ENCODE measurements around the gene ULBP2.
A peak's percentile ranks its signal among the peaks of the same experiment; 100 is the strongest.
"Not testable (repeated sequence)": the region's sequence is repeated elsewhere in the genome, so short reads cannot be mapped to it uniquely, and the experiment has no call there.

ULBP2 gene

GRCh38 chr6:149909701-149910470 lies 31.9 kb upstream of the ULBP2 start:
- DNase-seq (ENCODE audit: low read depth), result no peak

- DNase-seq (ENCODE audit: low read depth), result no peak
These were observed 31.1 kb upstream of the ULBP2 start for GRCh38 chr6:149910721-149911151.

GRCh38 chr6:149912680-149913079 lies 29.1 kb upstream of the ULBP2 start:
- DNase-seq (ENCODE audit: low read depth), result not testable (repeated sequence)

- DNase-seq (ENCODE audit: low read depth), result no peak
These were observed 28.7 kb upstream of the ULBP2 start for GRCh38 chr6:149913085-149913484.

GRCh38 chr6:149913540-149914240 lies 28.1 kb upstream of the ULBP2 start:
- no peak for DNase-seq (ENCODE audit: low read depth)

- DNase-seq (ENCODE audit: low read depth), result no peak
These were observed 25.6 kb upstream of the ULBP2 start for GRCh38 chr6:149915970-149916865.

- no peak for DNase-seq (ENCODE audit: low read depth)
These were observed 24.1 kb upstream of the ULBP2 start for GRCh38 chr6:149917679-149918078.

GRCh38 chr6:149918151-149918905 lies 23.5 kb upstream of the ULBP2 start:
- DNase-seq (ENCODE audit: low read depth), result no peak

- not testable (repeated sequence) for DNase-seq (ENCODE audit: low read depth)
These were observed 22.5 kb upstream of the ULBP2 start for GRCh38 chr6:149919126-149919833.

GRCh38 chr6:149919834-149920225 lies 22.0 kb upstream of the ULBP2 start:
- no peak for DNase-seq (ENCODE audit: low read depth)

- no peak for DNase-seq (ENCODE audit: low read depth)
These were observed 20.5 kb upstream of the ULBP2 start for GRCh38 chr6:149921361-149921760.

GRCh38 chr6:149922091-149922490 lies 19.7 kb upstream of the ULBP2 start:
- not testable (repeated sequence) for DNase-seq (ENCODE audit: low read depth)

GRCh38 chr6:149922642-149923326 lies 19.0 kb upstream of the ULBP2 start, which contains the start of gene RAET1G:
Gene RAET1G (minus strand): TSS chr6:149923121. CDS start chr6:149923010, 111 bp downstream.
- peak; percentile 64 for DNase-seq (ENCODE audit: low read depth)

- no peak for DNase-seq (ENCODE audit: low read depth)
These were observed 18.4 kb upstream of the ULBP2 start for GRCh38 chr6:149923327-149923986.

GRCh38 chr6:149924206-149924932 lies 17.4 kb upstream of the ULBP2 start:
- no peak for DNase-seq (ENCODE audit: low read depth)

GRCh38 chr6:149924933-149925252 lies 16.9 kb upstream of the ULBP2 start:
- DNase-seq (ENCODE audit: low read depth), result no peak

- DNase-seq (ENCODE audit: low read depth), result no peak
These were observed 16.4 kb upstream of the ULBP2 start for GRCh38 chr6:149925253-149925973.

GRCh38 chr6:149925974-149926777 lies 15.6 kb upstream of the ULBP2 start:
- peak; percentile 50 for DNase-seq (ENCODE audit: low read depth)

All from stimulated activated CD8-positive, alpha-beta memory T cell treated with anti-CD3 and anti-CD28 coated beads, Interleukin-12 subunit alpha, Interleukin-12 subunit beta, amount 100 ng/mL, for 1 hour (primary cell).